OCI-LY1 (cell line): Measurements from ENCODE around the gene BICD2.
A peak's percentile ranks its signal among the peaks of the same experiment; 100 is the strongest.
"Not testable (repeated sequence)": the region's sequence is repeated elsewhere in the genome, so short reads cannot be mapped to it uniquely, and the experiment has no call there.

Source experiments
- H2AFZ ChIP-seq: fragments of 200-600 bp; sonication (generic), shearing (Covaris generic); 2 replicates; pipeline ENCODE4 v1.6.0; 2014; ENCODE audit warnings: antibody characterized with exemption, mild to moderate bottlenecking, low read length
- H3F3A ChIP-seq: fragments of 200-600 bp; sonication (generic), shearing (Covaris generic); 2 replicates; pipeline ENCODE4 v1.6.0; 2014; ENCODE audit warnings: mild to moderate bottlenecking, antibody characterized with exemption, low read length, moderate library complexity; ENCODE audit not compliant: insufficient read depth
- H3K27ac ChIP-seq: fragments of 200-600 bp; sonication (generic); 2 replicates; pipeline ENCODE4 v1.5.1; 2014; ENCODE audit warnings: low read length, mixed run types, mild to moderate bottlenecking, low read depth; ENCODE audit not compliant: poor library complexity, severe bottlenecking
- H3K27me3 ChIP-seq: fragments of 200-600 bp; sonication (generic); 2 replicates; pipeline ENCODE4 v1.6.0; 2014; ENCODE audit warnings: antibody characterized with exemption, mild to moderate bottlenecking, low read length, moderate library complexity; ENCODE audit not compliant: insufficient read depth
- H3K36me3 ChIP-seq: fragments of 200-600 bp; sonication (generic); 2 replicates; pipeline ENCODE4 v1.6.1; 2014; ENCODE audit warnings: mild to moderate bottlenecking, antibody characterized with exemption, low read length, moderate library complexity, mixed read lengths; ENCODE audit not compliant: insufficient read depth
- H3K4me1 ChIP-seq: fragments of 200-600 bp; sonication (generic); 2 replicates; pipeline ENCODE4 v1.5.1; 2014; ENCODE audit warnings: mild to moderate bottlenecking, low read length, moderate library complexity; ENCODE audit not compliant: insufficient read depth, severe bottlenecking
- H3K4me2 ChIP-seq: fragments of 200-600 bp; sonication (generic), shearing (Covaris generic); 2 replicates; pipeline ENCODE4 v1.6.1; 2014; ENCODE audit warnings: low read length
- H3K4me3 ChIP-seq: fragments of 200-600 bp; sonication (generic); 2 replicates; pipeline ENCODE4 v1.5.1; 2014; ENCODE audit warnings: low read length, low read depth, mild to moderate bottlenecking, mixed read lengths; ENCODE audit not compliant: poor library complexity, severe bottlenecking
- H3K79me2 ChIP-seq: fragments of 200-600 bp; shearing (Covaris generic); 2 replicates; pipeline ENCODE4 v1.6.1; 2016; ENCODE audit warnings: mixed run types, low read length, mixed read lengths; ENCODE audit not compliant: insufficient read depth
- H3K9ac ChIP-seq: fragments of 200-600 bp; sonication (generic), shearing (Covaris generic); 2 replicates; pipeline ENCODE4 v1.6.1; 2014; ENCODE audit warnings: mild to moderate bottlenecking, low read length, mixed read lengths
- H3K9me2 ChIP-seq: fragments of 200-600 bp; sonication (generic), shearing (Covaris generic); 2 replicates; pipeline ENCODE4 v1.6.1; 2014; ENCODE audit warnings: low read depth, mild to moderate bottlenecking, low read length, mixed read lengths
- H3K9me3 ChIP-seq: fragments of 200-600 bp; shearing (Covaris generic); 2 replicates; pipeline ENCODE4 v1.6.1; 2014; ENCODE audit warnings: low read length, mixed read lengths
- H4K20me1 ChIP-seq: fragments of 200-600 bp; sonication (generic), shearing (Covaris generic); 2 replicates; pipeline ENCODE4 v1.6.0; 2016; ENCODE audit warnings: mild to moderate bottlenecking, low read length; ENCODE audit not compliant: insufficient read depth
- CTCF ChIP-seq: fragments of 200-600 bp; sonication (generic), shearing (Covaris generic); IDR thresholded peaks from 2 replicates; pipeline ENCODE4 v1.5.1; 2017; ENCODE audit warnings: mild to moderate bottlenecking, antibody characterized with exemption, low read length, moderate library complexity, mixed read lengths
- EZH2 ChIP-seq: fragments of 200-600 bp; sonication (generic), shearing (Covaris generic); IDR thresholded peaks from 2 replicates; pipeline ENCODE4 v1.8.0; 2017; ENCODE audit warnings: borderline replicate concordance, mixed run types, mild to moderate bottlenecking, antibody characterized with exemption, low read length, moderate library complexity, mixed read lengths

Gene BICD2

GRCh38 chr9:92769990-92770359 is 5.3 kb upstream of the BICD2 start:
- Histone ChIP-seq H4K20me1 (no peaks in the 10 kb centered on the region), H3K4me3 (no peak overlapping the region), H3K79me2 (no peaks in the 10 kb centered on the region), H3K9me3 (no peaks in the 10 kb centered on the region), H3K36me3 (no peaks in the 10 kb centered on the region), H3K27ac (peak overlapping the region; percentile 44), H3F3A (no peaks in the 10 kb centered on the region), H3K27me3 (no peaks in the 10 kb centered on the region), H3K9me2 (no peaks in the 10 kb centered on the region), H3K9ac (no peak overlapping the region), H3K4me2 (peak overlapping the region; percentile 2; the same call in 1 of the 2 replicates), H3K4me1 (peaks cover 28% of the 10 kb centered on the region), H2AFZ (peak overlapping the region; percentile 14)
- no peak for TF ChIP-seq EZH2
- no peak for TF ChIP-seq CTCF

GRCh38 chr9:92769286-92769685 is 4.7 kb upstream of the BICD2 start:
- Histone ChIP-seq H3K4me2 (no peak overlapping the region), H3K36me3 (no peaks in the 10 kb centered on the region), H2AFZ (no peak overlapping the region), H3K9ac (no peak overlapping the region), H3K27me3 (no peaks in the 10 kb centered on the region), H3K27ac (no peak overlapping the region), H4K20me1 (no peaks in the 10 kb centered on the region), H3K9me3 (no peaks in the 10 kb centered on the region), H3K9me2 (no peaks in the 10 kb centered on the region), H3K4me1 (peaks cover 28% of the 10 kb centered on the region), H3K4me3 (no peak overlapping the region), H3K79me2 (no peaks in the 10 kb centered on the region), H3F3A (no peaks in the 10 kb centered on the region)
- TF ChIP-seq CTCF (no peak), EZH2 (no peak)

GRCh38 chr9:92768816-92769215 is 4.2 kb upstream of the BICD2 start:
- not testable (repeated sequence) for H3F3A ChIP-seq, H3K79me2 ChIP-seq, H3K4me3 ChIP-seq

More at GRCh38 chr9:92768816-92769215, 4.2 kb upstream of the BICD2 start:
- not testable (repeated sequence) for H4K20me1 ChIP-seq, H3K27me3 ChIP-seq, H3K36me3 ChIP-seq, H2AFZ ChIP-seq, H3K4me2 ChIP-seq, H3K9me3 ChIP-seq, H3K27ac ChIP-seq, H3K9me2 ChIP-seq, H3K9ac ChIP-seq
- H3K4me1 ChIP-seq, result peaks cover 28% of the 10 kb centered on the region
